PC-9 (cell line): ENCODE data around the gene SUPV3L1. TPM values are rescaled to one million over a fixed set of nuclear protein-coding genes. Genes with fewer than 3 reads are reported as not detected.

Experiments used
- BruUV-seq: library from RNA; stranded (reverse); fragments of 400-500 nt; replicated peaks from 2 replicates; lab custom pipeline; 2021; lab: Mats Ljungman, UMichigan
- CTCF ChIA-PET: fragments of 300-600 bp; sonication (Branson Sonifier 250); formaldehyde crosslinking; loops from one replicate; lab custom pipeline; 2022; ENCODE audit warnings: antibody characterized with exemption; lab: Charles Lee
- POLR2A ChIA-PET: fragments of 300-600 bp; sonication (Branson Sonifier 250); formaldehyde crosslinking; loops from one replicate; lab custom pipeline; 2022; ENCODE audit warnings: antibody characterized with exemption; ENCODE audit not compliant: unreplicated experiment; lab: Charles Lee
- DNase-seq, 2 experiments: peaks; one replicate each; pipeline versions ENCODE4 v3.0.0 to v3.0.0-alpha.2; 2015 to 2022; ENCODE audit warnings: mixed read lengths in 1 of 2
- H2AFZ ChIP-seq: fragments of 200-600 bp; sonication (generic); 2 replicates; pipeline ENCODE4 v1.8.1; 2017; ENCODE audit warnings: antibody characterized with exemption
- H3F3A ChIP-seq: fragments of 200-600 bp; sonication (generic); 2 replicates; pipeline ENCODE4 v1.8.1; 2017; ENCODE audit warnings: antibody characterized with exemption, mild to moderate bottlenecking, low read depth; ENCODE audit not compliant: insufficient read depth
- H3K27ac ChIP-seq: fragments of 200-600 bp; sonication (generic); 2 replicates; pipeline ENCODE4 v1.6.1; 2016; ENCODE audit warnings: mixed run types
- H3K27me3 ChIP-seq: fragments of 200-600 bp; sonication (generic); 2 replicates; pipeline ENCODE4 v1.6.1; 2016; ENCODE audit warnings: low read depth, mixed run types; ENCODE audit not compliant: insufficient read depth
- H3K36me3 ChIP-seq: fragments of 200-600 bp; sonication (generic); 2 replicates; pipeline ENCODE4 v1.6.1; 2016; ENCODE audit warnings: low read depth, mixed run types
- H3K4me1 ChIP-seq: fragments of 200-600 bp; sonication (generic); replicated peaks from 2 replicates; pipeline ENCODE4 v1.6.1; 2016; ENCODE audit warnings: mixed run types; ENCODE audit not compliant: insufficient read depth
- H3K4me2 ChIP-seq: fragments of 200-600 bp; sonication (generic); 2 replicates; pipeline ENCODE4 v1.6.1; 2017; ENCODE audit warnings: mixed run types
- H3K4me3 ChIP-seq: fragments of 200-600 bp; sonication (generic); 2 replicates; pipeline ENCODE4 v1.6.1; 2016; ENCODE audit warnings: mixed run types
- H3K79me2 ChIP-seq: fragments of 200-600 bp; sonication (generic); 2 replicates; pipeline ENCODE4 v1.6.1; 2017; ENCODE audit warnings: low read depth, mixed run types
- H3K9me2 ChIP-seq: fragments of 200-600 bp; sonication (generic); 2 replicates; pipeline ENCODE4 v1.8.1; 2017; ENCODE audit warnings: mild to moderate bottlenecking; ENCODE audit not compliant: insufficient read depth
- H3K9me3 ChIP-seq: fragments of 200-600 bp; sonication (generic); 2 replicates; pipeline ENCODE4 v1.8.1; 2016; ENCODE audit warnings: low read depth; ENCODE audit not compliant: insufficient read depth
- H4K20me1 ChIP-seq: fragments of 200-600 bp; sonication (generic); 2 replicates; pipeline ENCODE4 v1.8.1; 2017; ENCODE audit not compliant: insufficient read depth
- EZH2 ChIP-seq: fragments of 200-600 bp; sonication (generic); IDR thresholded peaks from 2 replicates; pipeline ENCODE4 v1.8.0; 2017; ENCODE audit warnings: antibody characterized with exemption, low read depth
- intact Hi-C: fragments of 100-400 bp; cut with micrococcal nuclease; formaldehyde crosslinking; loops from one replicate; pipeline ENCODE4 v1.10.0; 2022; ENCODE audit not compliant: unreplicated experiment
- total RNA-seq: library from RNA; stranded (reverse); gene quantifications from 2 replicates; pipeline ENCODE4 v1.2.3, GENCODE V29; 2021
- TF ChIP-seq, protein P1 (sequence below): fragments of 200-600 bp; sonication (generic); conservative IDR thresholded peaks from 2 replicates; pipeline ENCODE4 v1.6.1; 2017; ENCODE audit warnings: mixed run types, antibody characterized with exemption, mild to moderate bottlenecking, moderate library complexity

Gene SUPV3L1
- total RNA-seq, 1 experiment from 2014 or later, result 55.7 TPM

DNA sequence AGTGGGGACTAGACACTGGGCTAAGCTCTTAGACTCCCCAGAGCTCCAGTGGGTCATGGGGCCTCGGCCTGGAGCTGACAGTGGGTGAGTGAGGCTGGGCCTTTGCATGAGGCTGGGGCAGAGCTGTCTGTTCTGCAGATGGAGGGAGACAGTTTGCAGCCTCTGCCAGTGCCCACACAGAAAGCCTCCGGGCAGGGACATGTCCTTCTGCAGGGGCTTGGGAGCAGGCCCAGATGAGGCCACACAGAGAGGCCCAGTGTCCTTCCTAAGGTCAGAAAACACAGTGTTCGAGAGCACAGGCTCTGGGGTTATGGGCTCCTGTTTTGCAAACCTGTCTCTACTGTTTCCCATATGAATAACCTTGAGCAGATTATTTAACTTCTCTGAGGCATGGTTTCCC is 73.1 kb downstream of the SUPV3L1 start:
- Histone ChIP-seq H3K27me3 (no peaks in the 10 kb centered on the region), H3K9me2 (no peaks in the 10 kb centered on the region), H3K27ac (no peak overlapping the region), H3K4me1 (no peaks in the 10 kb centered on the region), H3K4me3 (no peak overlapping the region), H4K20me1 (peaks cover 20% of the 10 kb centered on the region; the same call in 1 of the 2 replicates), H2AFZ (no peak overlapping the region), H3K79me2 (no peaks in the 10 kb centered on the region), H3F3A (peaks cover 43% of the 10 kb centered on the region), H3K9me3 (no peaks in the 10 kb centered on the region), H3K36me3 (peaks cover 81% of the 10 kb centered on the region), H3K4me2 (no peak overlapping the region)
- no peak for TF ChIP-seq EZH2
- TF ChIP-seq, protein P1, sequence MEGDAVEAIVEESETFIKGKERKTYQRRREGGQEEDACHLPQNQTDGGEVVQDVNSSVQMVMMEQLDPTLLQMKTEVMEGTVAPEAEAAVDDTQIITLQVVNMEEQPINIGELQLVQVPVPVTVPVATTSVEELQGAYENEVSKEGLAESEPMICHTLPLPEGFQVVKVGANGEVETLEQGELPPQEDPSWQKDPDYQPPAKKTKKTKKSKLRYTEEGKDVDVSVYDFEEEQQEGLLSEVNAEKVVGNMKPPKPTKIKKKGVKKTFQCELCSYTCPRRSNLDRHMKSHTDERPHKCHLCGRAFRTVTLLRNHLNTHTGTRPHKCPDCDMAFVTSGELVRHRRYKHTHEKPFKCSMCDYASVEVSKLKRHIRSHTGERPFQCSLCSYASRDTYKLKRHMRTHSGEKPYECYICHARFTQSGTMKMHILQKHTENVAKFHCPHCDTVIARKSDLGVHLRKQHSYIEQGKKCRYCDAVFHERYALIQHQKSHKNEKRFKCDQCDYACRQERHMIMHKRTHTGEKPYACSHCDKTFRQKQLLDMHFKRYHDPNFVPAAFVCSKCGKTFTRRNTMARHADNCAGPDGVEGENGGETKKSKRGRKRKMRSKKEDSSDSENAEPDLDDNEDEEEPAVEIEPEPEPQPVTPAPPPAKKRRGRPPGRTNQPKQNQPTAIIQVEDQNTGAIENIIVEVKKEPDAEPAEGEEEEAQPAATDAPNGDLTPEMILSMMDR, result no peak
- ChIA-PET POLR2A (no interaction called here), CTCF (interaction anchor here (0.6 to 1.7 kb wide), 2 partner anchors 56 to 139 kb away, joined by 4 to 5 read pairs; no protein-coding TSS in a partner anchor)
- no peak for DNase-seq
- BruUV-seq, result no TSS peak
- intact Hi-C loops, result no loop called here

DNA sequence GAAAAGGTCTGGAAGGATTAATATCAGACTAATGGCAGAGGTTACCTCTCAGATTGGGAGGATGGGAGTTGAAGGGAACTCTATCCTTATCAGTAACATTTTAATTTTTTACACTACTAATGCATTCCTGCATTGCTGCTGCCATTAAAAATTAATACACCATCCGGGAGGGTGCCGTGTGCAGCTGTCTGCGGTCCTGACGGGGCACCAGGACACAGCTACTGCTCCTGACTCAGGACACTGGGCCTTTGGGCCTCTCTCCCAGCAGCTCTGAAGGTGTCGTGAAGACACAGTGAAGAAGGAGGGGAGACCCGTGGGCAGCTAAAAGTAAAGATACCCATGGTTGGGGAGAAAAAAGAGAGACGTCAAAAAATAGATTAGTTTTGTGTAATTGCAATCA is 74.8 kb downstream of the SUPV3L1 start:
- Histone ChIP-seq H3K4me1 (no peaks in the 10 kb centered on the region), H3K36me3 (peaks cover 81% of the 10 kb centered on the region), H3K9me2 (no peaks in the 10 kb centered on the region), H2AFZ (no peak overlapping the region), H3F3A (peaks cover 53% of the 10 kb centered on the region), H3K27me3 (no peaks in the 10 kb centered on the region), H3K79me2 (no peaks in the 10 kb centered on the region), H4K20me1 (peaks cover 20% of the 10 kb centered on the region; the same call in 1 of the 2 replicates), H3K9me3 (no peaks in the 10 kb centered on the region), H3K4me2 (no peak overlapping the region), H3K27ac (no peak overlapping the region), H3K4me3 (no peak overlapping the region)
- no peak for TF ChIP-seq EZH2
- TF ChIP-seq, protein P1, result no peak
- CTCF ChIA-PET, result interaction anchor here (1.7 kb wide), 1 partner anchor 138 kb away, joined by 4 read pairs; no protein-coding TSS in a partner anchor
- intact Hi-C loops, result no loop called here
- no peak for DNase-seq
- BruUV-seq, result no TSS peak
- POLR2A ChIA-PET, result no interaction called here

Other genes with a start within 250 kb of the SUPV3L1 start
- gene DDX21, start 224.1 kb upstream of the SUPV3L1 start, total RNA-seq, result 65.8 and 88.0 TPM in 2 replicates
- gene KIFBP, start 191.4 kb upstream of the SUPV3L1 start, total RNA-seq, result 26.0 and 30.1 TPM in 2 replicates
- gene SRGN, start 92.1 kb upstream of the SUPV3L1 start, total RNA-seq, result 57.4 and 58.9 TPM in 2 replicates
- 90.0 and 102 TPM in 2 replicates for gene VPS26A, start 56.1 kb upstream of the SUPV3L1 start, total RNA-seq
- 173 and 178 TPM in 2 replicates for gene HKDC1, start 40.1 kb downstream of the SUPV3L1 start, total RNA-seq
- gene HK1, start 98.3 kb downstream of the SUPV3L1 start, total RNA-seq, result 128 and 140 TPM in 2 replicates
- gene TACR2, start 236.7 kb downstream of the SUPV3L1 start, total RNA-seq, result 0.23 TPM in 1 of 2 replicates, not detected in the other